Measurements from ENCODE around the gene COL8A2. TPM values are rescaled to one million over a fixed set of nuclear protein-coding genes. Genes with fewer than 3 reads are reported as not detected.

Gene COL8A2
- total RNA-seq = 1 to 10 TPM in 1 of 4 donors, under 1 TPM in 3; 0.61 to 1.6 (median 0.81) TPM

GRCh38 chr1:36125129-36125991, at the start of gene COL8A2:
COL8A2 (minus strand) TSS chr1:36125222; CDS start chr1:36100242, 24,980 bp downstream.
- Histone ChIP-seq H3K27ac (no peak within 1 kb of the TSS), H3K4me3 (peak within 1 kb of the TSS; percentile 24 to 50 (median 39)), H3K9me3 (no peaks in the 10 kb centered on the region), H3K4me1 (no peaks in the 10 kb centered on the region), H3K27me3 (peaks cover 5 to 17% (median 13%) of the 10 kb centered on the region in 3 donors), H3K36me3 (no peaks in the 10 kb centered on the region)
- in situ Hi-C loops (cut with MboI; ENCODE audit: low sequenced_read_pairs in 4 of 4) (no loop called here), intact Hi-C loops (cut with DNase I; ENCODE audit: low total_unique reads) (no loop called here)
- no peak for TF ChIP-seq POLR2A (IDR thresholded peaks at IDR 0.05)
- DNase-seq = no peak
- peak in 1 of 2 donors; percentile 26 for ATAC-seq

GRCh38 chr1:36174713-36175112, 49.7 kb upstream of the COL8A2 start:
- H3K4me1 ChIP-seq = peaks cover 68 to 76% of the 10 kb centered on the region in 2 donors
- in situ Hi-C loops (cut with MboI; ENCODE audit: low sequenced_read_pairs in 4 of 4) = loop anchor here in 1 of 4 donors (25.0 kb wide), 1 partner anchor 113 kb away; no protein-coding TSS in a partner anchor
- H3K27ac ChIP-seq = peak overlapping the region; percentile 97 to 100 (median 99)
- ATAC-seq (peak in 1 of 2 donors; percentile 4), DNase-seq (no peak)
- no peaks in the 10 kb centered on the region for H3K9me3 ChIP-seq
- H3K27me3 ChIP-seq = no peaks in the 10 kb centered on the region
- TF ChIP-seq CTCF (IDR thresholded peaks at IDR 0.05 in 4 of 5, conservative IDR thresholded peaks at IDR 0.05 in 1 of 5) (no peak), POLR2A (IDR thresholded peaks at IDR 0.05) (no peak)
- H3K36me3 ChIP-seq = peaks cover 0 to 74% of the 10 kb centered on the region in 2 donors
- no peak overlapping the region for H3K4me3 ChIP-seq
- intact Hi-C loops (cut with DNase I; ENCODE audit: low total_unique reads) = loop anchor here (1.0 kb wide), 1 partner anchor 25 kb away; the partner anchor contains the start of gene TRAPPC3

GRCh38 chr1:36172983-36173382, 48.0 kb upstream of the COL8A2 start:
- H3K4me1 ChIP-seq = peaks cover 85 to 93% of the 10 kb centered on the region in 2 donors
- no peak overlapping the region for H3K4me3 ChIP-seq
- H3K9me3 ChIP-seq = no peaks in the 10 kb centered on the region
- peak overlapping the region; percentile 97 to 100 (median 99) for H3K27ac ChIP-seq
- H3K27me3 ChIP-seq = no peaks in the 10 kb centered on the region
- in situ Hi-C loops (cut with MboI; ENCODE audit: low sequenced_read_pairs in 4 of 4) = no loop called here
- peaks cover 0 to 56% of the 10 kb centered on the region in 2 donors for H3K36me3 ChIP-seq
- no peak for DNase-seq
- no peak for ATAC-seq
- intact Hi-C loops (cut with DNase I; ENCODE audit: low total_unique reads) = no loop called here
- TF ChIP-seq POLR2A (IDR thresholded peaks at IDR 0.05) (no peak), CTCF (IDR thresholded peaks at IDR 0.05 in 4 of 5, conservative IDR thresholded peaks at IDR 0.05 in 1 of 5) (no peak)

GRCh38 chr1:36172017-36172747, 47.2 kb upstream of the COL8A2 start:
- Histone ChIP-seq H3K4me1 (peaks cover 91 to 94% of the 10 kb centered on the region in 2 donors), H3K9me3 (no peaks in the 10 kb centered on the region), H3K36me3 (peaks cover 0 to 48% of the 10 kb centered on the region in 2 donors), H3K27me3 (no peaks in the 10 kb centered on the region), H3K4me3 (no peak overlapping the region), H3K27ac (peak overlapping the region; percentile 97 to 100 (median 99))
- DNase-seq (no peak), ATAC-seq (no peak)
- no peak for TF ChIP-seq CTCF (IDR thresholded peaks at IDR 0.05 in 4 of 5, conservative IDR thresholded peaks at IDR 0.05 in 1 of 5)
- intact Hi-C loops (cut with DNase I; ENCODE audit: low total_unique reads) (no loop called here), in situ Hi-C loops (cut with MboI; ENCODE audit: low sequenced_read_pairs in 4 of 4) (no loop called here)
